NB4 (cell line): ENCODE measurements around the gene MEX3D.

Experiments
- DNase-seq: peaks from one replicate; pipeline ENCODE4 v3.0.0; 2010; ENCODE audit warnings: low read depth
- H3K4me3 ChIP-seq: one replicate; pipeline ENCODE4 v1.5.1; 2011; ENCODE audit warnings: mild to moderate bottlenecking, low read depth, low read length, moderate library complexity
- CTCF ChIP-seq: IDR thresholded peaks from one replicate; pipeline ENCODE4 v1.5.1; 2012; ENCODE audit warnings: low read depth, low read length
- MAX ChIP-seq: IDR thresholded peaks from 2 replicates; pipeline ENCODE4 v1.6.1; 2011; ENCODE audit warnings: low read depth, low read length
- MYC ChIP-seq: IDR thresholded peaks from 2 replicates; pipeline ENCODE4 v1.6.1; 2011; ENCODE audit warnings: low read depth, low read length
- POLR2A ChIP-seq: IDR thresholded peaks from 2 replicates; pipeline ENCODE4 v1.6.1; 2011; ENCODE audit warnings: mild to moderate bottlenecking; ENCODE audit not compliant: insufficient read length; ENCODE audit errors: extremely low read depth

The MEX3D gene

GRCh38 chr19:1613146-1613545 is 45.0 kb upstream of the MEX3D start:
- no peak overlapping the region for H3K4me3 ChIP-seq
- no peak for DNase-seq
- TF ChIP-seq MAX (no peak), POLR2A (no peak), MYC (no peak)

GRCh38 chr19:1612114-1613086 is 44.3 kb upstream of the MEX3D start:
- no peak for DNase-seq
- TF ChIP-seq CTCF = no peak
- TF ChIP-seq MYC = no peak
- TF ChIP-seq MAX = no peak
- TF ChIP-seq POLR2A = no peak
- no peak overlapping the region for H3K4me3 ChIP-seq

- TF ChIP-seq POLR2A (no peak), MAX (no peak), MYC (no peak), CTCF (no peak)
- no peak overlapping the region for H3K4me3 ChIP-seq
- DNase-seq = no peak
These were observed 43.2 kb upstream of the MEX3D start for GRCh38 chr19:1611353-1611752.

GRCh38 chr19:1610579-1610978 is 42.5 kb upstream of the MEX3D start:
- no peak for TF ChIP-seq MAX
- no peak for TF ChIP-seq CTCF
- TF ChIP-seq POLR2A = no peak
- TF ChIP-seq MYC = no peak
- no peak overlapping the region for H3K4me3 ChIP-seq
- no peak for DNase-seq

GRCh38 chr19:1609680-1610474 is 41.8 kb upstream of the MEX3D start:
- DNase-seq = no peak
- TF ChIP-seq POLR2A (no peak), MAX (no peak)
- no peak overlapping the region for H3K4me3 ChIP-seq

- TF ChIP-seq POLR2A = no peak
- no peak for TF ChIP-seq CTCF
- TF ChIP-seq MYC = no peak
- TF ChIP-seq MAX = no peak
- H3K4me3 ChIP-seq = no peak overlapping the region
- DNase-seq = no peak
These were observed 40.9 kb upstream of the MEX3D start for GRCh38 chr19:1609103-1609396.
